LNCaP clone FGC (cell line): Measurements from ENCODE around the gene PCED1A.

ENCODE experiments used
- DNase-seq: peaks from one replicate; pipeline ENCODE4 v3.0.0-alpha.2; 2011; ENCODE audit warnings: low read depth
- H3K4me3 ChIP-seq: 2 replicates; pipeline ENCODE4 v1.5.1; 2011; ENCODE audit warnings: mild to moderate bottlenecking, low read depth, low read length, control low read depth
- TF ChIP-seq, protein P1 (sequence below): IDR thresholded peaks from 2 replicates; pipeline ENCODE4 v1.5.1; 2012; ENCODE audit warnings: mild to moderate bottlenecking; ENCODE audit not compliant: control insufficient read depth, insufficient read depth; ENCODE audit errors: extremely low read depth

The PCED1A gene

DNA sequence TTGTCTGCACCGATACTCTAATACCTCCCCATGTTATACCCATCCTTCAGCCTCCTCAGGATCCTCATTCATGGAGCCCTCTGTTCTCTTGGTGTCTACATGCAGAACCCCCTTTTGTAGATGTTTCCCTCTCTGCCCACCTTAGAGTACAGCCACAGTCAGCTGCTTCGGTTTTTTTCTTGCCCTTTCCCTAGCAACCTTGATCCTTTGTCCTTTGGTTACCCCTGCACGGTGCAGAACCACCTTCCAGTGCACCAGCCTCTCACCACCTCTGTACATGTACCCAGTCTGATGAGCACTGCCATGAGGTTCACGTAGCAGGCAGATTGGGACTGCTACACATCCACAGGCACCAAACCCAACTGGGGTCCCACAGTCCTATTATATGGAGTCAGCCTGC, 7.3 kb upstream of the PCED1A start:
- no peak overlapping the region for H3K4me3 ChIP-seq
- DNase-seq, result no peak
- TF ChIP-seq, protein P1, sequence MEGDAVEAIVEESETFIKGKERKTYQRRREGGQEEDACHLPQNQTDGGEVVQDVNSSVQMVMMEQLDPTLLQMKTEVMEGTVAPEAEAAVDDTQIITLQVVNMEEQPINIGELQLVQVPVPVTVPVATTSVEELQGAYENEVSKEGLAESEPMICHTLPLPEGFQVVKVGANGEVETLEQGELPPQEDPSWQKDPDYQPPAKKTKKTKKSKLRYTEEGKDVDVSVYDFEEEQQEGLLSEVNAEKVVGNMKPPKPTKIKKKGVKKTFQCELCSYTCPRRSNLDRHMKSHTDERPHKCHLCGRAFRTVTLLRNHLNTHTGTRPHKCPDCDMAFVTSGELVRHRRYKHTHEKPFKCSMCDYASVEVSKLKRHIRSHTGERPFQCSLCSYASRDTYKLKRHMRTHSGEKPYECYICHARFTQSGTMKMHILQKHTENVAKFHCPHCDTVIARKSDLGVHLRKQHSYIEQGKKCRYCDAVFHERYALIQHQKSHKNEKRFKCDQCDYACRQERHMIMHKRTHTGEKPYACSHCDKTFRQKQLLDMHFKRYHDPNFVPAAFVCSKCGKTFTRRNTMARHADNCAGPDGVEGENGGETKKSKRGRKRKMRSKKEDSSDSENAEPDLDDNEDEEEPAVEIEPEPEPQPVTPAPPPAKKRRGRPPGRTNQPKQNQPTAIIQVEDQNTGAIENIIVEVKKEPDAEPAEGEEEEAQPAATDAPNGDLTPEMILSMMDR, result no peak

DNA sequence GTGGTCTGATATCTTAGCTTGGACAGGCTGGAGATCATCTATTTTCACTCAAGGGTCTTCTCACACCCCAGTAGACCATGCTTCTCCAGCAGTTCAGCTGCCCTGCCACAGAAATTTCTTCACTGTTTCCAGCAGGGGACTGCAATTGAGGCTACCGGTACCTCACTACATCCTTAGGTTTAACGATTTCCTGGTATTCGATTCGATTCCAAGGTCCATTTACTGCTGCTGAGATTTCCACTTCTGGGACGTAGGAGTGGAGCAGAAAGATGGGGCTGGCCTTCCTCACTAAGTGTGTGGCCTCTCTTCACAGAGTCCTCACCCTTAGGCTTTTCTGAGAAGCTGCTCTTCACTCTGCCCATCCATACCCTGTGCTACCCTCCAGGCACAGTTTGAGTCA, 6.2 kb upstream of the PCED1A start:
- DNase-seq, result no peak
- TF ChIP-seq, protein P1, result no peak
- H3K4me3 ChIP-seq, result no peak overlapping the region

DNA sequence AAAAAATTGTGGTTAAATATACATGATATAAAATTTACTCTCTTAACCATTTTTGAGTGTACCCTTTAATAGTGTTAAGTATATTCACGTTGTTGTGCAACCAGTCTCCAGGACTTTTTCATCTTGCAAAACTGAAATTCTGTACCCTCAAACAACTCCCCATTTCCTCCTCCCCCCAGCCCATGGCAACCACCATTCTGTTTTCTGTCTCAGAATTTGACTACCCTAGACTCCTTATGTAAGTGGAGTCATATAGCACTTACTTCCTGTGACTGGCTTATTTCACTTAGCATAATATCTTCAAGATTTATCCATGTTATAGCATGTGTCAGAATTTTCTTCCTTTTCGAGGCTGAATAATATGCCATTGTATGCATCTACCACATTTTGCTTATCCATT, 5.2 kb upstream of the PCED1A start:
- no peak overlapping the region for H3K4me3 ChIP-seq
- DNase-seq, result no peak
- TF ChIP-seq, protein P1, result no peak

DNA sequence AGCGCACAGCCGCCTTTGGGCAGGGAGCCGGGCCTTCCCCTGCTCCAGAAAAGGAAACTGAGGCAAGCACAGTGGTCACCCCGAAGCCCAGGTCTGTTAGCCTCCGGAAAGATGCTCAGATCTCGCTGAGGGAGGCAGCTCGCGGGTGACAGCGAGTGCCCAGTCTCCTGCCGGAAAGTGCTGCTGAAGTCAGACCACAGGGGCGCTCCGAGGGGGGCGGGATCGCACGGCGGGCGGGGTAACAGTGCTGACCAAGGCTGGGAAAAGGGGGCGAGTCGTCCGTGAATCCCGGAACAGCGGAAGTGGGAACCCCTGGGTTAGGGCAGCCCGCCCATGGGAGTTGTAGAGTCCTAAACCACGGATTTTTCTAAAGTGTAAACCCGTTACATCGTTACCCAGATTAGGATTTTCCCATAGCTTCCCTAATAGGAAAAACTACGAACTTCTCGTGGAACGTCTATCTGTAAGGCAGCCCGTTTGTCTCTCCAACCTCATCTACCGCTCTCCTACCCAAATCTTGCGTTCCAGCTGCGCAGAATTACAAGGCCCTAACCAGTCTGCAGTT, 594 bp upstream of the PCED1A start:
- H3K4me3 ChIP-seq, result peak overlapping the region; percentile 82
- TF ChIP-seq, protein P1, result no peak
- DNase-seq, result no peak

DNA sequence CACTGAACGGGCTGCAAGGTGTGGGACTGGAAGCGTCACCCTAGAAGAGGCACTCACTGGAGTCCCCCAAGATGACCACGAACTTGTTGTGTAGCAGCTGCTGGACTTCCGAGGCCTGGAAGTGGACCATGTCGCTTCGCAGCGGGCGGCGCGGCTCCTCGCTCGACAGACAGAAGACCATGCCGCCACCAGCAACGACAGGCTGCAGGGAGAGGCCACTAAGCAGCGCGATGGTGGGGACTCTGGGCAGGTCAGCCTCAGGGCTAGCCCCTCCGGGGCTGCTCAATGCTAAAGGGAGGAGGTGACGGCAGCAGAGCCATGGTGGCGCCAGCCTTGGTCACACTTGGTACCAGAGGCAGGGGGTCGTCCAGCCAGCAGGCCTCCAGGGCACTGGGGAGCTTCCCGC, 720 bp downstream of the PCED1A start:
- peak overlapping the region; percentile 82 for H3K4me3 ChIP-seq
- DNase-seq, result no peak
- TF ChIP-seq, protein P1, result no peak

DNA sequence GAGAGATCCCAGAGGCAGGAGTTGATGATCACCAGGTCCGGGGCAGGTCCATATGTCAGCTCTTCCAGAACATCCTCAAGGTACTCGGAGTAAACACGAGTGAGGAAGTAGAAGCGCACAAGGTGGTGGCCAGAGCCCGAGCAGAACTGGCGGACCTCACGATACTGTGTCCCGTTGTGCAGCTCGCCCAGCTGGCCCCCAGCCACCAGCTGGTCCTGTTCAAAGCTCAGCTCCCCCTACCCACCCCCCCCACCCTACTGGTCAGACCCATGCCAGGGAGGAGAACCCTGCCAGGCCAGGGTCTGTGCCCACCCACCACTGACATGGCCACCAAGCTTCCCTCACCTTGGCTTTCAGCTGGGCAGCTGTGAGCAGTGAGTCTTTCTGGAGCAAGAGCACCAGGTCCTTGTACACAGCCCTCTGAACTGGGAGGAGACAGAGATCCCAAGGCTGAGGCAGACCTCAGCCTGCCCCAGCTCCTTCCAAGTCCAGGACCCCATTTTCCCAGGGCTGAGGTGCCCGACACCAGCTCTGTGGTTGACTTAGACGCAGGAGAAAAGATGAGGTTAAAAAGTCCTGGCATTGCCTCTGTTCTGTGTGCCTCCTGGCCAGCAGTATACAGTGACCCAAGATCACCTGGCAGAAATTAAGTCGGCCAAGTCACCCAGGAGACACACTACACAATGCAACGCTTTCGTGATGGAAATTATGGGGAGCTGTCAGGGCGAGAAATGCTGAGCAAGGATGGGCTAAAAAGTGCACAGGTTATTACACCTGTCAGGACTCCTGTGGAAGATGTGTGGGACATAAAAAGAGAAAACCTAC, 1.4 kb downstream of the PCED1A start:
- H3K4me3 ChIP-seq, result no peak overlapping the region; the same call in 1 of the 2 replicates
- DNase-seq, result no peak
- TF ChIP-seq, protein P1, result no peak

DNA sequence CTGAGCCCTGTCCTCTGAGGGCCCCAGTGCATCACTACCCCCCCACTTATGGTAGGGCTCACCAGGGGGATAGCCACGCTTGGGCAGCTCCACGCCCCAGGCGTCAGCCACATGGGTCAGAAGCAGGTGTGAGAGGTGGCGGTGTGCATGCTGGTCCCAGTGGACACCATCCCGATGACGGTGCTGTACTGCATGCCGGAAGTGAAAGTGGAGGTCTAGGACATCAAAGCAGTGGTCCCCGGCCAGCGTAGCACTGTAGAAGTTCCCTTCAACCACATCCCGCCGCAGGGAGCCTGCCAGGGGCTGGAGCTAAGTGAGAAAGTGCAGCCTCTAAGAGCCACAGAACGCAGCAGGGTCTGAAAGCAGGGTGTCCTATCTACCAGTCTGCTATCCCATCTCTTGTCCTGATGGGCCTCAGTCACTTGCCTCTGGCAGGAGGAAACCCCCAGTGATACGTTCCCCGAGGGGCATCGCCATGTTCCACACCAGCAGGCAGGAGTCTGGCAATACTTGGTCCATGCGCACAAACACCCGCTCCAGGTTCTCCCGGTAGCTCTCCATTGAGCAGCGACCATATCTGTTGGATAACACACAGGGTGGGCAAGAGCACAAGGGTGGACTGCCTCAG, 2.2 kb downstream of the PCED1A start:
- DNase-seq, result no peak
- TF ChIP-seq, protein P1, result no peak
- no peak overlapping the region for H3K4me3 ChIP-seq
